Suprapubic skin (tissue), 4 donors: ENCODE results near the gene SRSF10.

Experiments used
- CTCF ChIP-seq, 2 donors: fragments of 200-600 bp in 1 of 2; fragments of 450-650 bp in 1 of 2; sonication (generic) in 1 of 2; IDR thresholded peaks; one replicate each; pipeline ENCODE4 v1.5.1; 2016 to 2019; ENCODE audit warnings: antibody characterized with exemption in 2 of 2, mild to moderate bottlenecking in 1 of 2, moderate library complexity in 1 of 2
- EP300 ChIP-seq: sonication (generic); formaldehyde crosslinking; IDR thresholded peaks from one replicate; pipeline ENCODE4 v1.6.1; 2017; ENCODE audit warnings: antibody characterized with exemption
- POLR2A ChIP-seq, 2 donors: fragments of 450-650 bp; IDR thresholded peaks; one replicate each; pipeline ENCODE4 v1.6.1; 2017; ENCODE audit warnings: antibody characterized with exemption in 2 of 2, mild to moderate bottlenecking in 2 of 2, moderate library complexity in 2 of 2
- POLR2AphosphoS5 ChIP-seq, 3 donors: sonication (generic); formaldehyde crosslinking; IDR thresholded peaks; one replicate each; pipeline ENCODE4 v1.6.1; 2017; ENCODE audit warnings: antibody characterized with exemption in 3 of 3

- no peak for TF ChIP-seq CTCF (IDR thresholded peaks at IDR 0.05)
- no peak for TF ChIP-seq POLR2A (IDR thresholded peaks at IDR 0.05)
- TF ChIP-seq POLR2AphosphoS5 (IDR thresholded peaks at IDR 0.05): no peak
- no peak for TF ChIP-seq EP300
Measured at GRCh38 chr1:23927097-23927496, 53.0 kb downstream of the SRSF10 start.
